ENCODE results near the gene CIPC.

The CIPC gene

GRCh38 chr14:77086951-77087350 lies 11.1 kb upstream of the CIPC start:
- Histone ChIP-seq H3K9ac (ENCODE audit: low read depth, low read length, poor library complexity) (no peak overlapping the region), H3K14ac (ENCODE audit: low read length) (no peak overlapping the region), H2BK120ac (ENCODE audit: low read depth, low read length) (no peak overlapping the region), H3K27me3 (ENCODE audit: control insufficient read depth in 3 of 3, insufficient read depth in 3 of 3, low read depth in 1 of 3, low read length in 3 of 3) (no peaks in the 10 kb centered on the region), H3K23ac (ENCODE audit: low read depth, low read length, poor library complexity) (no peak overlapping the region), H3K4me3 (ENCODE audit: low read length in 2 of 2) (no peak overlapping the region), H2BK5ac (ENCODE audit: low read length) (no peak overlapping the region), H3K4ac (ENCODE audit: low read length) (no peak overlapping the region), H3K27ac (replicated peaks; ENCODE audit: low read length) (peak overlapping the region; percentile 52), H3K36me3 (replicated peaks in 1 of 2; ENCODE audit: control insufficient read depth in 2 of 2, insufficient read depth in 2 of 2, low read length in 2 of 2) (no peaks in the 10 kb centered on the region), H4K8ac (ENCODE audit: low read depth, low read length) (no peak overlapping the region), H4K91ac (ENCODE audit: low read depth, low read length, poor library complexity) (no peak overlapping the region), H3K4me1 (ENCODE audit: control insufficient read depth in 2 of 2, insufficient read depth in 1 of 2, low read depth in 1 of 2, low read length in 2 of 2) (peaks cover 35 to 38% of the 10 kb centered on the region in 2 donors), H2AK5ac (ENCODE audit: low read depth, low read length) (no peak overlapping the region), H2BK12ac (ENCODE audit: low read length) (no peak overlapping the region), H3K18ac (ENCODE audit: low read length) (no peak overlapping the region), H3K9me3 (replicated peaks in 1 of 2; ENCODE audit: control insufficient read depth in 2 of 2, insufficient read depth in 1 of 2, low read depth in 1 of 2, low read length in 2 of 2) (peaks cover 0 to 11% of the 10 kb centered on the region in 2 donors), H2BK15ac (ENCODE audit: low read length) (no peak overlapping the region), H3K4me2 (ENCODE audit: insufficient read depth, low read length, poor library complexity, severe bottlenecking) (no peak overlapping the region), H2AFZ (ENCODE audit: low read length) (no peak overlapping the region), H3K79me1 (ENCODE audit: low read depth, low read length) (no peaks in the 10 kb centered on the region)
- no CpG with 5 or more reads among the region's 6 CpGs for WGBS, 2 donors (ENCODE audit: extremely low coverage in 2 of 2, insufficient read length in 2 of 2, insufficient replicate concordance in 1 of 2)
- DNase-seq (ENCODE audit: low spot score) = no peak

GRCh38 chr14:77087631-77088030 lies 10.4 kb upstream of the CIPC start:
- Histone ChIP-seq H4K91ac (ENCODE audit: low read depth, low read length, poor library complexity) (no peak overlapping the region), H3K27ac (replicated peaks; ENCODE audit: low read length) (no peak overlapping the region), H2AFZ (ENCODE audit: low read length) (peak overlapping the region; percentile 3), H2AK5ac (ENCODE audit: low read depth, low read length) (no peak overlapping the region), H3K18ac (ENCODE audit: low read length) (no peak overlapping the region), H3K4me1 (ENCODE audit: control insufficient read depth in 2 of 2, insufficient read depth in 1 of 2, low read depth in 1 of 2, low read length in 2 of 2) (peaks cover 32 to 36% of the 10 kb centered on the region in 2 donors), H3K27me3 (ENCODE audit: control insufficient read depth in 3 of 3, insufficient read depth in 3 of 3, low read depth in 1 of 3, low read length in 3 of 3) (no peaks in the 10 kb centered on the region), H3K9me3 (replicated peaks in 1 of 2; ENCODE audit: control insufficient read depth in 2 of 2, insufficient read depth in 1 of 2, low read depth in 1 of 2, low read length in 2 of 2) (peaks cover 0 to 11% of the 10 kb centered on the region in 2 donors), H3K79me1 (ENCODE audit: low read depth, low read length) (no peaks in the 10 kb centered on the region), H4K8ac (ENCODE audit: low read depth, low read length) (no peak overlapping the region), H3K9ac (ENCODE audit: low read depth, low read length, poor library complexity) (no peak overlapping the region), H3K36me3 (replicated peaks in 1 of 2; ENCODE audit: control insufficient read depth in 2 of 2, insufficient read depth in 2 of 2, low read length in 2 of 2) (no peaks in the 10 kb centered on the region), H2BK12ac (ENCODE audit: low read length) (no peak overlapping the region), H2BK15ac (ENCODE audit: low read length) (no peak overlapping the region), H3K14ac (ENCODE audit: low read length) (no peak overlapping the region), H2BK120ac (ENCODE audit: low read depth, low read length) (no peak overlapping the region), H3K4me3 (ENCODE audit: low read length in 2 of 2) (no peak overlapping the region), H3K23ac (ENCODE audit: low read depth, low read length, poor library complexity) (no peak overlapping the region), H2BK5ac (ENCODE audit: low read length) (no peak overlapping the region), H3K4me2 (ENCODE audit: insufficient read depth, low read length, poor library complexity, severe bottlenecking) (no peak overlapping the region), H3K4ac (ENCODE audit: low read length) (no peak overlapping the region)
- no peak for DNase-seq (ENCODE audit: low spot score)
- WGBS, 2 donors (ENCODE audit: extremely low coverage in 2 of 2, insufficient read length in 2 of 2, insufficient replicate concordance in 1 of 2) = no CpG with 5 or more reads among the region's 3 CpGs

GRCh38 chr14:77088219-77088618 lies 9.8 kb upstream of the CIPC start:
- no peak overlapping the region for H2BK5ac ChIP-seq (ENCODE audit: low read length)
- no peak overlapping the region for H2BK12ac ChIP-seq (ENCODE audit: low read length)
- whole genome bisulfite sequencing, 2 donors (ENCODE audit: extremely low coverage in 2 of 2, insufficient read length in 2 of 2, insufficient replicate concordance in 1 of 2) = no CpG with 5 or more reads among the region's 5 CpGs
- no peak overlapping the region for H3K4me3 ChIP-seq (ENCODE audit: low read length in 2 of 2)
- H3K4me2 ChIP-seq (ENCODE audit: insufficient read depth, low read length, poor library complexity, severe bottlenecking) = no peak overlapping the region
- no peak overlapping the region for H3K9ac ChIP-seq (ENCODE audit: low read depth, low read length, poor library complexity)
- no peak overlapping the region for H4K8ac ChIP-seq (ENCODE audit: low read depth, low read length)
- H3K36me3 ChIP-seq (replicated peaks in 1 of 2; ENCODE audit: control insufficient read depth in 2 of 2, insufficient read depth in 2 of 2, low read length in 2 of 2) = no peaks in the 10 kb centered on the region
- no peak overlapping the region for H2AK5ac ChIP-seq (ENCODE audit: low read depth, low read length)
- H3K4ac ChIP-seq (ENCODE audit: low read length) = no peak overlapping the region
- H2AFZ ChIP-seq (ENCODE audit: low read length) = peak overlapping the region; percentile 44
- no peak overlapping the region for H2BK15ac ChIP-seq (ENCODE audit: low read length)
- no peak overlapping the region for H4K91ac ChIP-seq (ENCODE audit: low read depth, low read length, poor library complexity)
- H3K4me1 ChIP-seq (ENCODE audit: control insufficient read depth in 2 of 2, insufficient read depth in 1 of 2, low read depth in 1 of 2, low read length in 2 of 2) = peaks cover 30 to 33% of the 10 kb centered on the region in 2 donors
- H3K14ac ChIP-seq (ENCODE audit: low read length) = no peak overlapping the region
- H2BK120ac ChIP-seq (ENCODE audit: low read depth, low read length) = no peak overlapping the region
- no peak overlapping the region for H3K27ac ChIP-seq (replicated peaks; ENCODE audit: low read length)
- H3K18ac ChIP-seq (ENCODE audit: low read length) = no peak overlapping the region
- H3K79me1 ChIP-seq (ENCODE audit: low read depth, low read length) = no peaks in the 10 kb centered on the region
- no peak for DNase-seq (ENCODE audit: low spot score)
- H3K9me3 ChIP-seq (replicated peaks in 1 of 2; ENCODE audit: control insufficient read depth in 2 of 2, insufficient read depth in 1 of 2, low read depth in 1 of 2, low read length in 2 of 2) = peaks cover 0 to 11% of the 10 kb centered on the region in 2 donors
- H3K27me3 ChIP-seq (ENCODE audit: control insufficient read depth in 3 of 3, insufficient read depth in 3 of 3, low read depth in 1 of 3, low read length in 3 of 3) = no peaks in the 10 kb centered on the region
- no peak overlapping the region for H3K23ac ChIP-seq (ENCODE audit: low read depth, low read length, poor library complexity)

- Histone ChIP-seq H3K4me2 (ENCODE audit: insufficient read depth, low read length, poor library complexity, severe bottlenecking) (no peak overlapping the region), H3K14ac (ENCODE audit: low read length) (no peak overlapping the region), H3K36me3 (replicated peaks in 1 of 2; ENCODE audit: control insufficient read depth in 2 of 2, insufficient read depth in 2 of 2, low read length in 2 of 2) (no peaks in the 10 kb centered on the region), H2AFZ (ENCODE audit: low read length) (peak overlapping the region; percentile 44), H2BK12ac (ENCODE audit: low read length) (no peak overlapping the region), H3K79me1 (ENCODE audit: low read depth, low read length) (no peaks in the 10 kb centered on the region), H3K4me3 (ENCODE audit: low read length in 2 of 2) (no peak overlapping the region), H3K9me3 (replicated peaks in 1 of 2; ENCODE audit: control insufficient read depth in 2 of 2, insufficient read depth in 1 of 2, low read depth in 1 of 2, low read length in 2 of 2) (peaks cover 0 to 11% of the 10 kb centered on the region in 2 donors), H3K27ac (replicated peaks; ENCODE audit: low read length) (no peak overlapping the region), H3K4me1 (ENCODE audit: control insufficient read depth in 2 of 2, insufficient read depth in 1 of 2, low read depth in 1 of 2, low read length in 2 of 2) (peaks cover 30 to 33% of the 10 kb centered on the region in 2 donors), H3K4ac (ENCODE audit: low read length) (no peak overlapping the region), H3K9ac (ENCODE audit: low read depth, low read length, poor library complexity) (no peak overlapping the region), H3K27me3 (ENCODE audit: control insufficient read depth in 3 of 3, insufficient read depth in 3 of 3, low read depth in 1 of 3, low read length in 3 of 3) (no peaks in the 10 kb centered on the region), H2AK5ac (ENCODE audit: low read depth, low read length) (no peak overlapping the region), H2BK5ac (ENCODE audit: low read length) (no peak overlapping the region), H3K23ac (ENCODE audit: low read depth, low read length, poor library complexity) (no peak overlapping the region), H4K8ac (ENCODE audit: low read depth, low read length) (no peak overlapping the region), H3K18ac (ENCODE audit: low read length) (peak overlapping the region; percentile 57), H4K91ac (ENCODE audit: low read depth, low read length, poor library complexity) (no peak overlapping the region), H2BK15ac (ENCODE audit: low read length) (no peak overlapping the region), H2BK120ac (ENCODE audit: low read depth, low read length) (no peak overlapping the region)
- no CpG with 5 or more reads among the region's 2 CpGs for WGBS, 2 donors (ENCODE audit: extremely low coverage in 2 of 2, insufficient read length in 2 of 2, insufficient replicate concordance in 1 of 2)
- no peak for DNase-seq (ENCODE audit: low spot score)
These were observed 9.4 kb upstream of the CIPC start for GRCh38 chr14:77088645-77089044.
